HG02678 (cell line): Measurements from ENCODE around the gene HPCAL1.

Experiments
- ATAC-seq: cut with Tn5 transposase; IDR thresholded peaks from one replicate; pipeline ENCODE4 v1.9.1; 2021; ENCODE audit warnings: mild to moderate bottlenecking, moderate library complexity; ENCODE audit not compliant: unreplicated experiment

Gene HPCAL1

DNA sequence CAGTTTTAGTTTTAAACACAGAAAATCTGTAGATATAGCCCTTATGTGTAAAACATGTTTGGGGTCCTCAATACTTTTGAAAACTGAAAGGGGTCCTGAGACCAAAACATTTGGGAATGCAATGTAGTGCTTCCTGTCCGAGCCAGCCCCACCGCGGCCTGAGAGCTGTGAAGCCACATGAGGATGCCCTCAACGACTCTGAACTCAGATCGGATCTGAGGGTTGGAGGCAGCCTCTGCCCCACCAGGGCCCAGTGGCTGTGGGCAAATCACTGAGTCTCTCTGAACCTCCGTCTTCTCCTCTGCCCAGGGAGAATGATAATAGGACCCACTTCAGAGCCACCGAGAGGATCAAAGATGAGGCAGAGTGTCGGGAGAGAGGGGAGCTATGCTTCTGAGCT lies 33.4 kb upstream of the HPCAL1 start:
- ATAC-seq = no peak

GRCh38 chr2:10269711-10270610 lies 32.7 kb upstream of the HPCAL1 start:
- ATAC-seq = no peak

DNA sequence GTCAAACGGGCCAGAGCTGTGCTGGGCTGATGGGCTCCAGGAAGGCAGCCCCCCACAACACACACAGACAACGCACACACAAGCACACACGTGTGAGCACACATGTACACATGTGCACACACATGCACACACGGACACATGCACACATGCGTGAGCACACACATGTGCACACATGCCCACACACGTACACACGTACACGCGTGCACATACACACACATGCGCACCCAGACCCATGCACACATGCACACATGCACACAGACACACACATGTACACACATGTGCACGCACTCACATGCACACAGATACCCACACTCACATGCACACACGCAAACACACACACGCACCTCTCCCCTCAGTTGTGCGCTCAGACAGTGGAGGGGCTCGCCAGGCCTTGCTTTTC lies 31.2 kb upstream of the HPCAL1 start:
- no peak for ATAC-seq

- no peak for ATAC-seq
Measured at GRCh38 chr2:10271946-10272345, 30.8 kb upstream of the HPCAL1 start.

DNA sequence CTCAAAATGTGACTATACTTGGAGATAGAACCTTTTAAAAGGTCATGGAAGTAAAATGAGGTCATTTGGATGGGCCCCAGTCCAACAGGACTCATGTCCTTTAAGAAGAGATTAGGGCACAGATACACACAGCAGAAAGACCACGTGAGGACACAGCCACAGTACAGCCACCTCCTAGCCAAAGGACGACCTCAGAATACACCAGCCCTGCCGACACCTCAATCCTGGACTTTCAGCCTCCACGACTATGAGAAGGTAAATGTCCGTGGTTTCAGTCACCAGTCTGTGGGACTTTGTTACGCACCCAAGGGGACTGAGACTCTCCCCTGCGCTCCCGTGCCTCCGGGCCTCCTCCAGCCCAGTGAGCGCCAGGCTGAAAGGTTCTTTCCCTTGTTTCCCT lies 30.2 kb upstream of the HPCAL1 start:
- ATAC-seq = no peak

DNA sequence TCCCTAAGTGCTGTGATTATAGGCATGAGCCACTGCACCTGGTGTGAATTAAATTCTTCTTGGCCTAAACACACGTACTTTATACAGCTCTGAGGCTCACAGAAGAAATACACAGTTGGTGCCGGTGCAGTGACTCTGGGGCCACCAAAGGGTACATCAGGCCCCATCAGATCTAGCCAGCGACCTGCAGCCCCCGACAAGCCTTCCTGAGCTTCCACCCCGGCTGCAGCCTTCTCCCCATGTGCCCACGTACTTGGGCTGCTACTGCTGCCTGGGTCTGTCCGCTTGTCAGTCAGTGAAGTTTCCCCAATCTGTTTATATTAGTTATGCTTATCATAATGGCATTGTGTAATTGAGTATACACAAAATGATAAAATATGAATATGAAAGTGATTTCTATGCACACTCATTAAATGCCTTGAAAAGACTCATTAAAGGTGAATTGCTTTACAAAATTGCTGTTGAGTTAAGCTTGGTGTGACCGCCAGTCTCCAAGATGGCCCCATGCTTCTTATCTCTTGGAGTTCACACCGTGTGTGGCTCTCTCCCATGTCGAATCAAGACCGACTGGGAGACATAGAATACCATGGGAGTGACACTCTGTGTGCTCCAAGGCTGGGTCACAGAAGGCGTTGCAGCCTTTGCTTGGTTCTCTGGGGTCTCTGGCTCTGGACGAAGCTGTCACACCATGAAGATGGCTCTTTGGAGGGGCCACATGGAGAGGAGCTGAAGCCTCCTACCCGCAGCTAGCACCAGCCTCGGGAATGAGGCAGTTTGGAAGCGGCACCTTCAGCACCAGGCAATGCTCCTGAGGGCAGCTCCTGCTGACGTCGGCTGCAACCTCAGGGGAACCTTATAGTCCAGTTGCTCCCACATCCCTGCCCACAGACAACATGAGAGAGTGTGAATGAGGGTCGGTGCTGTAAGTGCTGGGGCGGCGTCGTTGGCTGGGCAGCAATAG lies 29.2 kb upstream of the HPCAL1 start:
- no peak for ATAC-seq

- no peak for ATAC-seq
Measured at GRCh38 chr2:10274376-10274775, 28.3 kb upstream of the HPCAL1 start.

- no peak for ATAC-seq
Measured at GRCh38 chr2:10274983-10275802, 27.5 kb upstream of the HPCAL1 start.

DNA sequence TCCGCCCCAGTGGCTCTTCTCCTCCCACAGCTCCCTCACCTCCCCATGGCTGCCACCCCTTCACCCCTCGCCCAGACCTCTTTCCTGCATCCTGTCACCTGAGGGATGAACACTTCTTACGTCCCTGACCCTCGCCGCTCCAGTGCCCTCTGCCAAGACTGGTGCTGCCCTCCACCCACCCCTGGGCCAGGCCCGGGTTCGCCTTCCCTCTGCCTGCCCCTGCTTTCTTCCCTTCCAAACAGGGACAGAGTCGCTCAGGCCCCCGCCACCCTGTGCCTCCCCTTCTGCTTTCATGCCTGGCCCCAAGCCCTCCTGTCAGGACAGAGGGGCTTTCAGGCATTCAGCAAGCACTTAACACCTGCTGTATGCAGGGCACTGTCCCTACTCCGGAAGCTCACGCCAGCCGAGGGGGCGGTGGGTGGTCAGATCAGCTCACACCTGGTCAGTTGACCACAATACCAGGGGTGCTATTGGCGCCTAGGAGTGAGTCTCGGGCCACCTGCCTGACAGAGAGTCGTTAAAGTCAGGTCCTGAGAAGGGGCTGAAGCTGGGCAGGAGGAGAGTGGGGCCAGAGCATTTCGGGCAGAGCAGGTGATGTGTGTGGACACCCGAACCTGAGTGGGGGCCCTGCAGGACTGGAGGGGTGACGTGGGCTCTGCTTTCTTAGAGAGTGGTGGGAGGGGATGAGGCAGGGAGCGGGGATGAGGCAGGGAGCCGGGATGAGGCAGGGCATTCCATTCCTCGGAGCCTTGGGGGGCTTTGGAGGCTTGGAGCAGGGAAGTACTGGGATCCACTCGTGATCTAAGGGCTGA lies 26.0 kb upstream of the HPCAL1 start:
- ATAC-seq = no peak

DNA sequence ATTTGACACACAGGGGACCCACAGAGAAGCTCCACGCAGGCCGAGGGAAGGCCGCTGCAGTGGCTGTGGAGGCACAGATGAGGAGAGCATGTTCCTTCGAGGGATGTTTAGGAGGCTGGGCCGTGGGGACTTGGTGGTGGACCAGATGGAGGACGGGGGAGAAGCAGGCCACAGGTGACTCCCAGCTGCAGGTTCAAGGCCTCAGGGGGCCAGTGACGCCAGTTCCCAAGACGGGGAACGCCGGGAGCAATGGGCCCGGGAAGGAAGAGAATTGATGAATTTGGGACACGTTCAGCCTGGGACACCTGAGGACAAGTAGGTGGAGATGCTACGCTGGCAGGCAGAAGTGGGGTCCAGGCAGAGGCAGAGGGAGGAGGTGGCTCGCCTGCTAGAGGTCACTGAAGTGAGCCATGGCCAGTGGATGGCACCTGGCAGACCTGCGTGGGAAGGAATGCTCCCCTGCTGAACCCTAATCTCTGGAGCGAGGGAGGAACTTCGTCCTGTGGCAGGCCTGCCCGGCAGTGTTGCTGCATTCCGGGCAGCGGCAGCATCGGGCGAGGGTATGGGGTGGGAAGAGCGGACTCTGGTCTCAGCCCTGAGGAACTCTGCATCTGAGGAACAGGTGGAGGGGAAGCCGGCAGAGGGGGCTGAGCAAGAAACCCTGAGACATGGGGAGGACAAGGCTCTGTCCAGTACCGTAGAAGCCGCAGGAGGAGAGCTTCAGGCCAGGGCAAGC lies 25.2 kb upstream of the HPCAL1 start:
- no peak for ATAC-seq

- no peak for ATAC-seq
Measured at GRCh38 chr2:10278029-10278762, 24.5 kb upstream of the HPCAL1 start.

GRCh38 chr2:10278763-10279471 lies 23.8 kb upstream of the HPCAL1 start:
- ATAC-seq = no peak

DNA sequence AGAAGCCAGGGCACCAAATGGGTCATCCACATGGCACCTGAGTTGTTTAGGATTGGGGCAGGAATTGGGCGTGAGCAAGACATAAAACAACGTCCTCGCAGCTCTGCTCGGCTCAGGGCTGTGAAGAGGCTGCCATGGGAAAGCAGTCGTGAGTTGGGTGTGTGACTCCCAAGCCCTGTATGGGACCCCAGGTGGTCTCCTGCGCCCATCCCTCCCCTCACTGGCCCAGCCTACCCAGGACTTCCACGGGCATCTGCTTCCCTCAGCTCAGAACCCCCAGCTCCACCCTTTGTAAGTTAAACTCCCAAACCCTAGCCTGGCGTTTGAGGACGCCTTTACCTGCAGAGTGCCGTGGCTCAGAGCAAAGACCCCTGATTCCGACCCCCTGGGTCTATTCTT lies 23.2 kb upstream of the HPCAL1 start:
- no peak for ATAC-seq

GRCh38 chr2:10279946-10280463 lies 22.7 kb upstream of the HPCAL1 start:
- no peak for ATAC-seq

DNA sequence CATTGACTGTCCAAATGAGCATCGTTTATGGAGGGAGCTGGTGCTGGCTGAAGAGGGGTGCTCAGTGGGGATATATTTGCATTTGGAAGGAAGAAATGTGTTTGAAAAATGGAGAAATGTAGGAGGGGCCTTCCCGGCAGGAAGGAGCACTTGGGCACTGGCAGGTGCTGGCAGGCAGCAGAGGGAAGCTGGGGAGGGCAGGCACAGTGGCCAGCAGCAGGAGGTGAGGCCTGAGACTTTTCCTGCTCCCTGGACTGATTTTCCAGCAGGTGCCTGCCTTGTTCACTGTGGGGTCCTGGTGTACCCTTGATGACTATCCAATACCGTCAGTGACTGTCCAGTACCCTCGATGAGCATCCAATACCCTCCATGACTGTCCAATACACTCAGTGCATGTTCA lies 20.8 kb upstream of the HPCAL1 start:
- no peak for ATAC-seq

DNA sequence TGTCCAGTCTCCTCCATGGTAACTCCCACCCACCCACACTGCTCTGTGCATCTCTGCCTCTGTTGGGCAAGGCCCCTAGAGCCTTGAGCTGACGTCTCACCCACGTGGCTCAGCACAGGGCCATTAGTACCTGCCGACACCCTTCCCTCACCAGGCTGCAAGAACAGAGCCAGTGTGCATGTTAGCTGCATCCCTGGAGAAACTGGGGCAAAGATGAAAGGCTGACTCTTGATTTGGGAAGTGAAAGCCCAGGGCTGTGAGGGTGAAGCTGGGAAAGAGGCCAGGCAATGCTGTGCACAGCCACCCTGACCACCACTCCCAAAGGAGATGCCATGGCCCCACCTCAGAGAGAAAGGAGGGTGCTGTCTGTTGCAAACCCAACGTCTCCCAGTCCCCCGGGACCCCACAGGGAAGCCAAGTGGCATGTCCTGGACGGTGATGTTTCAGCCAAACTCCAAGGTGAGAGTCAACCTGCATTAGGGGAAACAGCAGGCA lies 20.0 kb upstream of the HPCAL1 start:
- no peak for ATAC-seq
